ENCODE results near the gene WAC. TPM values are rescaled to one million over a fixed set of nuclear protein-coding genes. Genes with fewer than 3 reads are reported as not detected.

Gene WAC
- polyA plus RNA-seq, 1 of the 3 experiments (the other 2 are of a cell fraction), result 31.1 TPM

- Histone ChIP-seq H3F3A (replicated peaks; ENCODE audit: insufficient read depth) (no peaks in the 10 kb centered on the region), H3K79me2 (ENCODE audit: insufficient read depth) (peaks cover 25% of the 10 kb centered on the region; the same call in 1 of the 2 replicates), H3K36me3 (replicated peaks in 1 of 2; ENCODE audit: control insufficient read depth in 1 of 2, insufficient read depth in 2 of 2, low read length in 1 of 2) (peaks cover 17 to 27% of the 10 kb centered on the region in 2 experiments), H3K27me3 (ENCODE audit: insufficient read depth) (no peaks in the 10 kb centered on the region), H3K27ac (ENCODE audit: low read depth in 2 of 2, low read length in 1 of 2) (no peak overlapping the region), H3K4me3 (ENCODE audit: low read depth in 2 of 2, low read length in 1 of 2) (no peak overlapping the region), H4K20me1 (ENCODE audit: insufficient read depth) (no peaks in the 10 kb centered on the region), H3K4me2 (no peak overlapping the region), H3K4me1 (ENCODE audit: control insufficient read depth in 1 of 2, insufficient read depth in 2 of 2, low read depth in 1 of 2, low read length in 1 of 2) (no peaks in the 10 kb centered on the region), H3K9me3 (no peaks in the 10 kb centered on the region), H2AFZ (ENCODE audit: low read depth) (no peak overlapping the region), H3K9ac (no peak overlapping the region), H3K9me2 (no peaks in the 10 kb centered on the region)
- DNase-seq, result no peak
- 97% methylated on average over 2 of the region's 2 CpGs for WGBS (ENCODE audit: low lambda C conversion rate)
- ChIA-PET POLR2A (no interaction called here), CTCF (no interaction called here)
- no peak for TF ChIP-seq CHD2 (IDR thresholded peaks at IDR 0.05; ENCODE audit: low read length, partially characterized antibody)
- no peak for TF ChIP-seq FOSL2 (IDR thresholded peaks at IDR 0.05; ENCODE audit: borderline replicate concordance, low read depth)
- no peak for TF ChIP-seq SMC3 (IDR thresholded peaks at IDR 0.05; ENCODE audit: low read depth, low read length)
- no peak for TF ChIP-seq PBX3 (IDR thresholded peaks at IDR 0.05)
- TF ChIP-seq, protein P1, sequence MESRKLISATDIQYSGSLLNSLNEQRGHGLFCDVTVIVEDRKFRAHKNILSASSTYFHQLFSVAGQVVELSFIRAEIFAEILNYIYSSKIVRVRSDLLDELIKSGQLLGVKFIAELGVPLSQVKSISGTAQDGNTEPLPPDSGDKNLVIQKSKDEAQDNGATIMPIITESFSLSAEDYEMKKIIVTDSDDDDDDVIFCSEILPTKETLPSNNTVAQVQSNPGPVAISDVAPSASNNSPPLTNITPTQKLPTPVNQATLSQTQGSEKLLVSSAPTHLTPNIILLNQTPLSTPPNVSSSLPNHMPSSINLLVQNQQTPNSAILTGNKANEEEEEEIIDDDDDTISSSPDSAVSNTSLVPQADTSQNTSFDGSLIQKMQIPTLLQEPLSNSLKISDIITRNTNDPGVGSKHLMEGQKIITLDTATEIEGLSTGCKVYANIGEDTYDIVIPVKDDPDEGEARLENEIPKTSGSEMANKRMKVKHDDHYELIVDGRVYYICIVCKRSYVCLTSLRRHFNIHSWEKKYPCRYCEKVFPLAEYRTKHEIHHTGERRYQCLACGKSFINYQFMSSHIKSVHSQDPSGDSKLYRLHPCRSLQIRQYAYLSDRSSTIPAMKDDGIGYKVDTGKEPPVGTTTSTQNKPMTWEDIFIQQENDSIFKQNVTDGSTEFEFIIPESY (IDR thresholded peaks at IDR 0.05; ENCODE audit: borderline replicate concordance, low read depth), result no peak
- TF ChIP-seq FOXJ3 (CRISPR knock-in tag; IDR thresholded peaks at IDR 0.05), result no peak
Measured at GRCh38 chr10:28523725-28524252, 9.1 kb upstream of the WAC start.

- Histone ChIP-seq H3K27ac (ENCODE audit: low read depth in 2 of 2, low read length in 1 of 2) (peak overlapping the region in 1 of 2 experiments; percentile 36; a peak in 2 of 4 replicates), H3K4me2 (peak overlapping the region; percentile 88), H3K4me3 (ENCODE audit: low read depth in 2 of 2, low read length in 1 of 2) (peak overlapping the region in 1 of 2 experiments; percentile 86; a peak in 1 of 4 replicates)
Measured at GRCh38 chr10:28530751-28531150, 2.2 kb upstream of the WAC start.

More at GRCh38 chr10:28530751-28531150, 2.2 kb upstream of the WAC start:
- Histone ChIP-seq H3K9me3 (no peaks in the 10 kb centered on the region), H4K20me1 (ENCODE audit: insufficient read depth) (peaks cover 16% of the 10 kb centered on the region), H3K9me2 (no peaks in the 10 kb centered on the region), H3K9ac (no peak overlapping the region), H3K27me3 (ENCODE audit: insufficient read depth) (no peaks in the 10 kb centered on the region), H3F3A (replicated peaks; ENCODE audit: insufficient read depth) (no peaks in the 10 kb centered on the region), H3K36me3 (replicated peaks in 1 of 2; ENCODE audit: control insufficient read depth in 1 of 2, insufficient read depth in 2 of 2, low read length in 1 of 2) (peaks cover 13 to 19% of the 10 kb centered on the region in 2 experiments), H2AFZ (ENCODE audit: low read depth) (no peak overlapping the region), H3K4me1 (ENCODE audit: control insufficient read depth in 1 of 2, insufficient read depth in 2 of 2, low read depth in 1 of 2, low read length in 1 of 2) (peaks cover 10 to 15% of the 10 kb centered on the region in 2 experiments; a peak in 3 of 4 replicates), H3K79me2 (ENCODE audit: insufficient read depth) (peaks cover 78% of the 10 kb centered on the region)
- 74% methylated on average over 3 of the region's 3 CpGs for WGBS (ENCODE audit: low lambda C conversion rate)
- TF ChIP-seq NFIC (IDR thresholded peaks at IDR 0.05; ENCODE audit: borderline replicate concordance) (no peak), RAD21 (IDR thresholded peaks at IDR 0.05; ENCODE audit: low read length) (no peak), MEF2A (IDR thresholded peaks at IDR 0.05; ENCODE audit: borderline replicate concordance, low read depth) (no peak)
- no peak for DNase-seq
- ChIA-PET POLR2A (no interaction called here), CTCF (no interaction called here)

Measured in SK-N-SH (cell line).